Endothelial cell of umbilical vein (primary cell): Measurements from ENCODE around the gene B3GAT1. TPM values are rescaled to one million over a fixed set of nuclear protein-coding genes. Genes with fewer than 3 reads are reported as not detected.

ENCODE experiments used
- BruUV-seq: library from RNA; stranded (reverse); fragments of 400-500 nt; replicated peaks from 2 replicates; lab custom pipeline; 2021; lab: Mats Ljungman, UMichigan
- CTCF ChIA-PET: fragments of 300-600, 350-600 bp; sonication (Branson Sonifier 250); formaldehyde crosslinking; loops from one replicate; lab custom pipeline; 2021; ENCODE audit warnings: antibody characterized with exemption, inconsistent platforms; lab: Charles Lee
- POLR2A ChIA-PET: fragments of 300-600, 350-600 bp; sonication (Branson Sonifier 250); formaldehyde crosslinking; loops from one replicate; lab custom pipeline; 2021; ENCODE audit warnings: antibody characterized with exemption, inconsistent platforms; lab: Charles Lee
- DNase-seq: peaks from one replicate; pipeline ENCODE4 v3.0.0-alpha.2; 2011; ENCODE audit warnings: low read depth, low spot score
- FAIRE-seq: peaks from 2 replicates; lab custom pipeline; 2011; peaks lifted over from hg19 to GRCh38; lab: Jason Lieb, UNC
- H2AFZ ChIP-seq: 2 replicates; pipeline ENCODE4 v1.6.0; 2012; ENCODE audit warnings: low read depth, low read length, control low read depth, inconsistent platforms
- H3K27ac ChIP-seq: 2 replicates; pipeline ENCODE4 v1.5.1; 2011; ENCODE audit warnings: low read depth, mild to moderate bottlenecking, control low read depth, low read length, moderate library complexity; ENCODE audit not compliant: insufficient read depth
- H3K27me3 ChIP-seq, 2 experiments: 2 replicates each; pipeline versions ENCODE4 v1.6.0 to v1.6.1; 2011; ENCODE audit warnings: low read length in 2 of 2, mixed read lengths in 1 of 2; ENCODE audit not compliant: control insufficient read depth in 2 of 2, insufficient read depth in 2 of 2
- H3K36me3 ChIP-seq, 2 experiments: 2 replicates in 1 of 2; 3 replicates in 1 of 2; pipeline ENCODE4 v1.5.1; 2011; ENCODE audit warnings: low read length in 2 of 2, mild to moderate bottlenecking in 1 of 2, moderate library complexity in 1 of 2; ENCODE audit not compliant: control insufficient read depth in 2 of 2, insufficient read depth in 2 of 2; ENCODE audit errors: extremely low read depth in 1 of 2
- H3K4me1 ChIP-seq: 3 replicates; pipeline ENCODE4 v1.5.1; 2011; ENCODE audit warnings: mild to moderate bottlenecking, low read length; ENCODE audit not compliant: control insufficient read depth, insufficient read depth; ENCODE audit errors: extremely low read depth
- H3K4me2 ChIP-seq: 2 replicates; pipeline ENCODE4 v1.6.1; 2011; ENCODE audit warnings: low read length, control low read depth, mixed read lengths; ENCODE audit not compliant: insufficient read depth
- H3K4me3 ChIP-seq, 3 experiments: fragments of 200-600 bp in 1 of 3; sonication (generic), shearing (Covaris generic) in 1 of 3; replicated peaks in 1 of 3; 2 replicates each; pipeline ENCODE4 v1.5.1; 2011 to 2016; ENCODE audit warnings: control low read depth in 3 of 3, low read length in 3 of 3, mild to moderate bottlenecking in 2 of 3, inconsistent platforms in 1 of 3, low read depth in 1 of 3, moderate library complexity in 1 of 3; ENCODE audit not compliant: insufficient read depth in 1 of 3
- H3K79me2 ChIP-seq: 2 replicates; pipeline ENCODE4 v1.6.0; 2012; ENCODE audit warnings: low read length, inconsistent platforms; ENCODE audit not compliant: control insufficient read depth, insufficient read depth
- H3K9ac ChIP-seq: replicated peaks from 2 replicates; pipeline ENCODE3; 2011; ENCODE audit warnings: low read length, control low read depth; ENCODE audit not compliant: insufficient read depth; ENCODE audit errors: extremely low read depth
- H3K9me1 ChIP-seq: replicated peaks from 3 replicates; pipeline ENCODE4 v1.6.0; 2011; ENCODE audit warnings: mild to moderate bottlenecking, low read length; ENCODE audit not compliant: control insufficient read depth, insufficient read depth; ENCODE audit errors: extremely low read depth
- H3K9me3 ChIP-seq: replicated peaks from 2 replicates; pipeline ENCODE4 v1.5.1; 2012; ENCODE audit warnings: low read length, inconsistent platforms; ENCODE audit not compliant: control insufficient read depth, insufficient read depth
- H4K20me1 ChIP-seq: replicated peaks from 2 replicates; pipeline ENCODE3; 2011; ENCODE audit warnings: mild to moderate bottlenecking, low read length; ENCODE audit not compliant: control insufficient read depth, insufficient read depth; ENCODE audit errors: extremely low read depth
- CTCF ChIP-seq, 2 donors: IDR thresholded peaks; 1 replicate in 1 of 2; 2 replicates in 1 of 2; pipeline ENCODE4 v1.5.1; 2011; ENCODE audit warnings: low read length in 2 of 2, mild to moderate bottlenecking in 2 of 2, moderate library complexity in 2 of 2, control low read depth in 1 of 2, inconsistent platforms in 1 of 2, low read depth in 1 of 2; ENCODE audit not compliant: insufficient read depth in 1 of 2; ENCODE audit errors: extremely low read depth in 1 of 2
- EZH2 ChIP-seq: IDR thresholded peaks from 2 replicates; pipeline ENCODE4 v1.6.1; 2012; ENCODE audit warnings: borderline replicate concordance, low read depth, mild to moderate bottlenecking, moderate library complexity, low read length, inconsistent platforms; ENCODE audit not compliant: severe bottlenecking
- FOS ChIP-seq: IDR thresholded peaks from 2 replicates; pipeline ENCODE4 v1.6.1; 2011; ENCODE audit warnings: mild to moderate bottlenecking, low read length, moderate library complexity, borderline replicate concordance; ENCODE audit not compliant: insufficient read depth
- GATA2 ChIP-seq: IDR thresholded peaks from 2 replicates; pipeline ENCODE4 v1.7.0; 2011; ENCODE audit warnings: low read depth, mild to moderate bottlenecking, moderate library complexity, mixed read lengths, low read length; ENCODE audit not compliant: insufficient read length, insufficient read depth
- JUN ChIP-seq: IDR thresholded peaks from 2 replicates; pipeline ENCODE4 v1.6.1; 2011; ENCODE audit warnings: borderline replicate concordance, low read depth; ENCODE audit not compliant: insufficient read length, insufficient read depth
- MYC ChIP-seq: IDR thresholded peaks from one replicate; pipeline ENCODE4 v1.6.1; 2011; ENCODE audit warnings: mild to moderate bottlenecking, low read depth, low read length
- POLR2A ChIP-seq: IDR thresholded peaks from 2 replicates; pipeline ENCODE4 v1.6.1; 2012; ENCODE audit warnings: low read depth, mild to moderate bottlenecking, control low read depth, low read length
- POLR2AphosphoS5 ChIP-seq: IDR thresholded peaks from 2 replicates; pipeline ENCODE4 v1.6.1; 2012; ENCODE audit warnings: low read depth, mild to moderate bottlenecking, control low read depth, low read length, moderate library complexity; ENCODE audit not compliant: insufficient read depth
- dilution Hi-C: fragments of 300-500 bp; cut with MboI; formaldehyde crosslinking; loops from one replicate; pipeline ENCODE4 v1.15.0; 2019; ENCODE audit warnings: low sequenced_read_pairs; ENCODE audit not compliant: extremely low pct_ligation_motif_present
- intact Hi-C: fragments of 100-400 bp; cut with micrococcal nuclease; formaldehyde crosslinking; loops from one replicate; pipeline ENCODE4 v1.10.0; 2022
- polyA plus RNA-seq, 4 experiments: library from polyadenylated mRNA; depleted of rRNA in 3 of 4; stranded (reverse) in 3 of 4; unstranded in 1 of 4; fragments of >200 nt; gene quantifications; 2 replicates each; pipeline versions ENCODE4 v1.2.1 to v1.2.3, GENCODE V29; 2011 to 2012; ENCODE audit warnings: missing spikeins in 1 of 4
- total RNA-seq: library from RNA; stranded (reverse); gene quantifications from 2 replicates; pipeline ENCODE4 v1.2.3, GENCODE V29; 2021
- TF ChIP-seq, protein P1 (sequence below): IDR thresholded peaks from 2 replicates; pipeline ENCODE4 v1.6.1; 2011; ENCODE audit not compliant: insufficient read depth, insufficient read length

The B3GAT1 gene
- total and polyA plus RNA-seq, 2 donors (not counting 3 experiments of a cell fraction or from before 2014, with no cell fraction given) = 0.01 TPM; not detected in 1

DNA sequence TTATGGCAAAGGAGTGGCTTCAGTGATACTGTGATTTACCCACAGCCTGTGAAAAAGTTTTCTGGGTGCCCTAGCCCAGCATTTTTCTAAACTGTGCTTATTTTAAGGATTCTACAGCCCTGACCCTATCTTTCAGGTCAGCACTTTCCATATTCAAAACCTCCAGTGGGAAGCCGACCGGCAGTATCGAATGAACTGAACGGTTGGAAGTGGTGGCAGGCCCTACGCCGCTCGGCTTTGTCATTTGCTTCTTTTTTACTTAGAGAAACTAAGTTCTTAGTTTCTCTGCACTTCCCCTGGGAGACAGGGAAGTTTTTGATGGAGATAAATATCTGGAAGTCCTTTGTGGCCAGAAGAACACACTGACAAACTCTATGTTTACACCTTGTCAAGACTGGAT is 79.3 kb downstream of the B3GAT1 start:
- BruUV-seq = no TSS peak
- TF ChIP-seq MYC (no peak), EZH2 (no peak), JUN (no peak), POLR2AphosphoS5 (no peak), POLR2A (no peak)
- TF ChIP-seq, protein P1, sequence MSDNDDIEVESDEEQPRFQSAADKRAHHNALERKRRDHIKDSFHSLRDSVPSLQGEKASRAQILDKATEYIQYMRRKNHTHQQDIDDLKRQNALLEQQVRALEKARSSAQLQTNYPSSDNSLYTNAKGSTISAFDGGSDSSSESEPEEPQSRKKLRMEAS = no peak
- Histone ChIP-seq H3K4me2 (no peak overlapping the region), H3K4me1 (peaks cover 4% of the 10 kb centered on the region), H4K20me1 (no peaks in the 10 kb centered on the region), H3K9me3 (no peaks in the 10 kb centered on the region), H2AFZ (no peak overlapping the region), H3K27me3 (peaks cover 16 to 17% of the 10 kb centered on the region in 2 experiments), H3K9me1 (no peaks in the 10 kb centered on the region), H3K36me3 (no peaks in the 10 kb centered on the region), H3K4me3 (no peak overlapping the region), H3K27ac (no peak overlapping the region), H3K9ac (no peak overlapping the region), H3K79me2 (no peaks in the 10 kb centered on the region)
- dilution Hi-C loops (no loop called here), intact Hi-C loops (loop anchor here (5.0 to 10.0 kb wide), 2 partner anchors 80 to 298 kb away; partner anchors contain the start of genes ACAD8 and THYN1)
- POLR2A ChIA-PET = no interaction called here
- DNase-seq (no peak), FAIRE-seq (no peak)
- CTCF ChIA-PET = no interaction called here

DNA sequence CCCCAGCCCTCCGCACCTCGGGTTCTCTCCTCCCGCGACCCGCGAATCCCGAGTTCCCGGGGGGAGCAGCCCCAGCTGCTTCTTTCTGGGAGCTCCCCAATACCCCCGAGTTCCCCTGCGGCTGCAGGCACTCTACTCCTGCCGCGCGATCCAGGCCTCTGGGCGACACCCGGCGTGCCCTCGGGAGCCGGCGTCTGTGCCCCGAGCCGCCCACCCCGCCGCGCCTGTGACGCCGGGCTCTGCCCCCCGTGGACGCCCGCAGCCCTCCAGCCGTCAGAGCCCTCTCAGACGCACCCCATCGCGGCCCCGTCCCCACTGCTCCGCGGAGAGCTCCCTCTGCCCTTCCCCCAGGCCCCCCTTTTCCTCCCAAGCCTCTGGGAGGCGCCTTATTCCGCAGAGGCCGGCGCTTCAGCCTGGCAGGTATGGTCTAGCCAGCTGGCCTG is 79.8 kb downstream of the B3GAT1 start:
- Histone ChIP-seq H3K9me3 (no peaks in the 10 kb centered on the region), H3K4me2 (peak overlapping the region; percentile 34), H2AFZ (peak overlapping the region; percentile 56), H3K9ac (no peak overlapping the region), H4K20me1 (no peaks in the 10 kb centered on the region), H3K79me2 (no peaks in the 10 kb centered on the region), H3K27ac (no peak overlapping the region), H3K4me3 (peak overlapping the region in 2 of 3 experiments; percentile 3 to 37), H3K4me1 (peaks cover 4% of the 10 kb centered on the region), H3K36me3 (no peaks in the 10 kb centered on the region), H3K9me1 (no peaks in the 10 kb centered on the region), H3K27me3 (peaks cover 16 to 17% of the 10 kb centered on the region in 2 experiments)
- TF ChIP-seq, protein P1 = no peak
- no peak for TF ChIP-seq MYC
- no peak for TF ChIP-seq JUN
- TF ChIP-seq FOS = no peak
- TF ChIP-seq CTCF (IDR thresholded peaks at IDR 0.05; ENCODE audit: extremely low read depth in 1 of 2, insufficient read depth in 1 of 2, low read depth in 1 of 2, low read length in 2 of 2) = no peak
- TF ChIP-seq POLR2AphosphoS5 = no peak
- TF ChIP-seq GATA2 = no peak
- TF ChIP-seq EZH2 = no peak
- no peak for TF ChIP-seq POLR2A
- intact Hi-C loops = loop anchor here (5.0 to 10.0 kb wide), 2 partner anchors 80 to 297 kb away; partner anchors contain the start of genes ACAD8 and THYN1
- no TSS peak for BruUV-seq
- dilution Hi-C loops = no loop called here
- CTCF ChIA-PET = no interaction called here
- POLR2A ChIA-PET = no interaction called here
- FAIRE-seq (no peak), DNase-seq (no peak)
